ENCODE results near the gene RHCG. TPM values are rescaled to one million over a fixed set of nuclear protein-coding genes. Genes with fewer than 3 reads are reported as not detected.

The RHCG gene
- total RNA-seq, 8 experiments from 2014 or later: 0.11 to 6.1 (median 0.76) TPM; not detected in 5

DNA sequence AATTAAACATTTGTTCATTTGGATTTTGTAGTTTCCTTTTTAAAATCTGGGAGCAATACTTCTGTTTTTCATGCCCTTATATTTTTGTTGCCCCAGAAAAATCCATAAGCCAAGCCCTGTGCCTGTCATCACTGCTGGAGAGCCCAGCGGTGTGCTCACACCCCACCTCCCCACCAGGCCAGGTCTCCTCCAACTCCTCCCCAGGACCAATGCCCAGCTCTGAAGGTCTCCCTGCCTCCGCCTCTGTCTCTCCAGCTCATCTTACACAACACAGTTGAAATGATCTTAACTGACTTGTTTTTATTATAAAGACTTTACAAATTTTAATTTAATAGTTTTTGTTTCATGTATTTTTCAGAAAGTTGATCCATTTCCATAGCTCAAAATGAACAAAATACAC is 66.4 kb downstream of the RHCG start:
- Histone ChIP-seq H3K4me1 (replicated peaks in 1 of 2) (peaks cover 0 to 2% of the 10 kb centered on the region in 2 donors), H3K27ac (no peak overlapping the region), H3K4me3 (no peak overlapping the region)
- in situ Hi-C loops (cut with MboI; ENCODE audit: low pct_unique_long_range_greater_than_20kb in 2 of 9, low sequenced_read_pairs in 9 of 9, unreplicated experiment in 9 of 9): loop anchor here in 2 of 9 experiments (10.0 kb wide), 2 partner anchors 65 to 85 kb away; no protein-coding TSS in a partner anchor
- WGBS, 10 experiments: 17 to 100% (median 56%) methylated on average over 1 to 2 of the region's 2 CpGs; no CpG with 5 or more reads in 5 of the 10 experiments
- ATAC-seq (replicated peaks in 6 of 8): no peak

DNA sequence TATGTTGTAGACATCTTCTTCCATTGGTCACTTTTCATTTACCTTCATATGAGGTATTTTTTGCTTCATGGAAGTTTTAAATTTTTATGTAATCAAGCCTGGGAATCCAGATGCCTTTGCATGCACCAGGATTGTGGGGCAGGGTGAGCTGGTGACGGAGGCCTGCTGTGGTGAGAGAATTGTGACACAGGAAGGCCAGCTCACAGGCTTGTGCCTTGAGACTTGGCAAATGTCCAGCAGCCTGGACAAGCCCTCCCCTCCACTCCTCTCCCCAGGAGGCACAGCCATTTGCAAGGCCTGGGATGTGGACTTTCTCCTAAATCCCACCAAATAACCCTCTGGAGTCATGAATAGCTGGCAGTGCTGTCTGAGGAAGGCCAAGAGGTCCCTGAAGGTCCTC is 67.4 kb downstream of the RHCG start:
- Histone ChIP-seq H3K4me1 (replicated peaks in 1 of 2) (peaks cover 0 to under 1% of the 10 kb centered on the region in 2 donors), H3K4me3 (no peak overlapping the region), H3K27ac (no peak overlapping the region)
- in situ Hi-C loops (cut with MboI; ENCODE audit: low pct_unique_long_range_greater_than_20kb in 2 of 9, low sequenced_read_pairs in 9 of 9, unreplicated experiment in 9 of 9): loop anchor here in 1 of 9 experiments (10.0 kb wide), 1 partner anchor 64 kb away; no protein-coding TSS in a partner anchor
- ATAC-seq (replicated peaks in 6 of 8): peak in 6 of 8 experiments; percentile 27 to 40 (median 31)
- WGBS, 10 experiments: 10 to 50% (median 40%) methylated on average over 1 of the region's 1 CpG; no CpG with 5 or more reads in 5 of the 10 experiments

GRCh38 chr15:89428246-89428645 is 68.1 kb downstream of the RHCG start:
- Histone ChIP-seq H3K27ac (no peak overlapping the region), H3K4me1 (replicated peaks in 1 of 2) (peaks cover 0 to 3% of the 10 kb centered on the region in 2 donors), H3K4me3 (no peak overlapping the region)
- in situ Hi-C loops (cut with MboI; ENCODE audit: low pct_unique_long_range_greater_than_20kb in 2 of 9, low sequenced_read_pairs in 9 of 9, unreplicated experiment in 9 of 9): loop anchor here in 1 of 9 experiments (10.0 kb wide), 1 partner anchor 63 kb away; no protein-coding TSS in a partner anchor
- no peak for ATAC-seq (replicated peaks in 6 of 8)
- 0 to 68% (median 25%) methylated on average over 1 to 2 of the region's 2 CpGs; no CpG with 5 or more reads in 2 of the 10 experiments for WGBS, 10 experiments

GRCh38 chr15:89426500-89426899 is 69.9 kb downstream of the RHCG start:
- in situ Hi-C loops (cut with MboI; ENCODE audit: low pct_unique_long_range_greater_than_20kb in 2 of 9, low sequenced_read_pairs in 9 of 9, unreplicated experiment in 9 of 9): loop anchor here in 1 of 9 experiments (10.0 kb wide), 1 partner anchor 62 kb away; no protein-coding TSS in a partner anchor
- Histone ChIP-seq H3K27ac (no peak overlapping the region), H3K4me3 (no peak overlapping the region), H3K4me1 (replicated peaks in 1 of 2) (peaks cover 0 to 3% of the 10 kb centered on the region in 2 donors)
- 61 to 85% (median 69%) methylated on average over 2 to 3 of the region's 5 CpGs; no CpG with 5 or more reads in 5 of the 10 experiments for WGBS, 10 experiments
- ATAC-seq (replicated peaks in 6 of 8): no peak

DNA sequence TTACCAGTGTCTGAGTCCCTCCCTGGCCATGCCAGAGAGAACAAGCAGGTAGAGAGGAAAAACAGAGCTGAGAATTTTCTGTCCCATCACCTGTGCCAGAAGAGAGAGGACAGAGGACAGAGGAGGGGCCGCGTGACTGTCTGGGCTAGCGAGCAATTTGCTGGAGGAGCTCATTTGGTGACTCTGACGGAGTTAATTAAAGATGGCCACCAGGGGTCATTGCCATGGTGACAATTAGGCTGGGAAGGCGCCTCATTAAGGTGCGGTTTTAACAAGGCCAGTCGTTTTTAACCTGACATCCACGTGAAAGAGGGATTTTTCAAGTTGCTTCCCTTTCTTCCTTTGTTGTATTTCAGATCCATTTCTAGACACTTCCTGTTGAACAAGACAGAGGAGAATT is 72.4 kb downstream of the RHCG start:
- in situ Hi-C loops (cut with MboI; ENCODE audit: low pct_unique_long_range_greater_than_20kb in 2 of 9, low sequenced_read_pairs in 9 of 9, unreplicated experiment in 9 of 9): loop anchor here in 1 of 9 experiments (10.0 kb wide), 1 partner anchor 59 kb away; no protein-coding TSS in a partner anchor
- no peak for ATAC-seq (replicated peaks in 6 of 8)
- Histone ChIP-seq H3K4me3 (no peak overlapping the region), H3K4me1 (replicated peaks in 1 of 2) (peaks cover 0 to 3% of the 10 kb centered on the region in 2 donors), H3K27ac (no peak overlapping the region)
- 0 to 43% (median 29%) methylated on average over 1 to 8 of the region's 8 CpGs; no CpG with 5 or more reads in 2 of the 10 experiments for WGBS, 10 experiments

Other genes starting within 250 kb of the RHCG start
- 10 to 100 TPM; 15.6 to 55.0 (median 23.4) TPM for gene POLG, start 161.8 kb downstream of the RHCG start, total RNA-seq
- 10 to 100 TPM in 2 of 8 experiments, 1 to 10 TPM in 4, under 1 TPM in 2; 0.51 to 12.6 (median 1.5) TPM for gene TICRR, start 78.9 kb upstream of the RHCG start, total RNA-seq
- 10 to 100 TPM in 2 of 8 experiments, 1 to 10 TPM in 6; 3.5 to 13.4 (median 6.6) TPM for gene KIF7, start 158.9 kb upstream of the RHCG start, total RNA-seq
- gene PLIN1, start 182.8 kb upstream of the RHCG start, total RNA-seq: 1 to 10 TPM in 2 of 8 experiments, under 1 TPM in 3, not detected in 3; 0.14 to 1.3 (median 0.51) TPM
- gene PEX11A, start 194.2 kb upstream of the RHCG start, total RNA-seq: 10 to 100 TPM in 1 of 8 experiments, 1 to 10 TPM in 7; 1.5 to 14.0 (median 2.8) TPM
- 1 to 10 TPM in 1 of 8 experiments, under 1 TPM in 7; 0.09 to 2.6 (median 0.24) TPM for gene WDR93, start 194.2 kb upstream of the RHCG start, total RNA-seq

Data from motor neuron (in vitro differentiated cells).